Measurements from ENCODE around the gene ZBTB7C.

DNA sequence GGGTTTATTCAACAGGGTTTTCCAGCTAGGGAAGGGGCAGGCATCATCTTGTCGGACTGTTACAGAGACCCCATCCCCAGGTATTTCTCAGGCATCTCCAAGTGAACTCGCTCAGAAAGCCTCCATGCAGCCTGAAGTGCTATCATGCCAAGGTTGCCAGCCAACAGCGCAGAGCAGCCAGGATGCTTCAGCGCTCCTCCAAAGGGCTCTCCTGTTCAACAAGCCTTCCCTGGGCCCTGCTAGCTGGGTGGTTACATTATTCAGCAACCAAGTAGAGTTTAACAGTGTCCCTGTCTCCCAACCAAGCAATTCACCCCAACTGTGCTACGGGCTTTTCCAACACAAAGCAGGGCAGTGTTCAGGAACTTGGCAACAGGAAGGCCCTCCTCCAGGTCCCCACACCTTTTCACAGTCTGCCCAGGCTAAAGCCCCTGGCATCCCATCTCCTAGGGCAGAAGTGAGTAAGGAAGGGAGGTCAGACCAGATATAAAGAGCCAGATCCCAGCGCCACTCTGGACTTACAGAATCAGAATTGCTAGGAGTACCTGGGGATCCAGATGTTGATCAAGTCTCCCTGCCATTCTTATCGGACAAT lies 52.9 kb downstream of the ZBTB7C start:
- TF ChIP-seq FOXP2 (optimal IDR thresholded peaks at IDR 0.05; ENCODE audit: borderline replicate concordance, extremely low read depth, extremely low read length, insufficient read depth) (no peak), POLR2AphosphoS5 (IDR thresholded peaks at IDR 0.05; ENCODE audit: low read depth, low read length) (no peak)
